HG02981 (cell line): ENCODE data around the gene NUFIP2.
"Not testable (repeated sequence)": the region's sequence is repeated elsewhere in the genome, so short reads cannot be mapped to it uniquely, and the experiment has no call there.

Experiments
- ATAC-seq: cut with Tn5 transposase; IDR thresholded peaks from one replicate; pipeline ENCODE4 v1.9.1; 2021; ENCODE audit warnings: mild to moderate bottlenecking, moderate library complexity; ENCODE audit not compliant: unreplicated experiment

NUFIP2 gene

GRCh38 chr17:29283496-29283895 lies 10.5 kb downstream of the NUFIP2 start:
- no peak for ATAC-seq

GRCh38 chr17:29279397-29280070 lies 14.4 kb downstream of the NUFIP2 start:
- ATAC-seq: no peak

DNA sequence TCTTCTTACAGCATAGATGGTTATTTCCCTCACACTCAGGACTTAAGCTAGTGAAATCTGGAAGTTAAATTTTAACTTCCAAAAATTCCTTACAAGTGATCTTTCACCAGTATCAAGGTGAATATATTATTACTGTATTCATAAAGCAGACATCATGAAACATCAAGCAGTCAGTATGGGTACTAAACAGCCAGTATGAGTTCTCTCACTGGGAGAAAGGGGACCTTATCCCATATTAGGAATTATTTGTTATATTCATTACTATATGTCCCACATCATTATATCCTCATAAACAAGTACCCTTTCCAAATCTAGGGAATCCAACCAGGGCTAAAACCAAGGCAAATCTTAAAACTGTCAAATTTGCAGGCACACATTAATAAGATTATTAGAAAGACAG lies 15.3 kb downstream of the NUFIP2 start:
- ATAC-seq: no peak

- ATAC-seq: no peak
These were observed 20.0 kb downstream of the NUFIP2 start for GRCh38 chr17:29273924-29274323.

- not testable (repeated sequence) for ATAC-seq
These were observed 22.0 kb downstream of the NUFIP2 start for GRCh38 chr17:29271980-29272379.

GRCh38 chr17:29263916-29264315 lies 30.0 kb downstream of the NUFIP2 start:
- no peak for ATAC-seq

GRCh38 chr17:29257756-29258155 lies 36.2 kb downstream of the NUFIP2 start:
- ATAC-seq: no peak

- no peak for ATAC-seq
These were observed 37.0 kb downstream of the NUFIP2 start for GRCh38 chr17:29256735-29257466.

GRCh38 chr17:29255926-29256522 lies 37.9 kb downstream of the NUFIP2 start:
- no peak for ATAC-seq

GRCh38 chr17:29253037-29253436 lies 40.9 kb downstream of the NUFIP2 start:
- ATAC-seq: no peak

- ATAC-seq: no peak
These were observed 41.7 kb downstream of the NUFIP2 start for GRCh38 chr17:29252101-29252791.

GRCh38 chr17:29251184-29251583 lies 42.8 kb downstream of the NUFIP2 start:
- ATAC-seq: no peak

- no peak for ATAC-seq
These were observed 43.3 kb downstream of the NUFIP2 start for GRCh38 chr17:29250666-29251065.

GRCh38 chr17:29248845-29249244 lies 45.1 kb downstream of the NUFIP2 start:
- ATAC-seq: no peak

- ATAC-seq: no peak
These were observed 46.7 kb downstream of the NUFIP2 start for GRCh38 chr17:29247219-29247618.

DNA sequence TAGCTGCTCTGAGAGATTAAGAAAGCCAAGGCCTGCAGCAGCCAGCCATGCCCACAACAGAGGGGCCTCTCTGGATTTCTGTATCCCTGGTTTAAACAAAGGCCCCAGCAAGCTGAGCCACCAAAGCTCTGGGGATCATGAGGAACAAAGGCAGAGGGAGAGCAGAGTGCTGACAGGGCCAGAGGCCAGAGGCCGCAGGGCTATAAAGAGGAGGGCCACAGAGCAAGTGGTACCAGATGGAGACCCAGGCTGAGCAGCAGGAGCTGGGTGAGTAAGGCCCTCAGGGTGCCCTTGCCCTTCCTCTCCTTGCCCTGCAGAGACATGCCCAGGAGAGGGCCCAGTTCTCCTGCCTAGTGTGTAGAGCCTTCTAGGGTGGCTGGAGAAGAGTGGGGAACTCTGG lies 47.3 kb downstream of the NUFIP2 start, which contains the start of gene CRYBA1:
Gene CRYBA1 (plus strand): TSS at position 232 of the 400 bp plus-strand sequence. CDS start 5 bp downstream, at position 237.
- no peak for ATAC-seq

GRCh38 chr17:29245401-29245800 lies 48.5 kb downstream of the NUFIP2 start:
- no peak for ATAC-seq

- ATAC-seq: no peak
These were observed 50.2 kb downstream of the NUFIP2 start for GRCh38 chr17:29243792-29244191.

GRCh38 chr17:29242790-29243189 lies 51.2 kb downstream of the NUFIP2 start:
- no peak for ATAC-seq

DNA sequence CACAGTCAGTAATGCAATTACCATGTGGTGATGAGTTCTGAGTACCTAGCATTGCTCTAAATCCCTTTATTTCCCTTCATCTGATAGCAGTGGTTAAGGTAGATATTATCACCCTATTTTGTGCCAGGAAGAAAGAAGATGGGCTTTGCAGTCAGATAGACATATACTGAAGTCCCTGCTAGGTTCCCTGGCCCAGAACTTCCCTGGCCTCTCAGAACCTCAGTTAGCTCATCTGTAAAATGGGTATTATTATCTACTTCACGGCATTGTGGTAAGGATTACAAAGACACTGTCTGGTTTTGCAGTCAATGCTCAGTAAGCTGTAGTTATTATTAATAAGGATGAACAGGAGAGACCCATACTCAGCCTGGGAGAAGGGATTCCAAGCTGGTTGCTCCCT lies 51.9 kb downstream of the NUFIP2 start:
- ATAC-seq: no peak
